Activated T-cell treated with anti-CD3 and anti-CD28 coated beads, Interleukin-2, amount 50 U/mL, for 48 hours (primary cell): Measurements from ENCODE around the gene ANP32B.
A peak's percentile ranks its signal among the peaks of the same experiment; 100 is the strongest.
"Not testable (repeated sequence)": the region's sequence is repeated elsewhere in the genome, so short reads cannot be mapped to it uniquely, and the experiment has no call there.

Experiments
- DNase-seq, 2 experiments: peaks; one replicate each; pipeline ENCODE4 v3.0.0-alpha.2; 2020

ANP32B gene

DNA sequence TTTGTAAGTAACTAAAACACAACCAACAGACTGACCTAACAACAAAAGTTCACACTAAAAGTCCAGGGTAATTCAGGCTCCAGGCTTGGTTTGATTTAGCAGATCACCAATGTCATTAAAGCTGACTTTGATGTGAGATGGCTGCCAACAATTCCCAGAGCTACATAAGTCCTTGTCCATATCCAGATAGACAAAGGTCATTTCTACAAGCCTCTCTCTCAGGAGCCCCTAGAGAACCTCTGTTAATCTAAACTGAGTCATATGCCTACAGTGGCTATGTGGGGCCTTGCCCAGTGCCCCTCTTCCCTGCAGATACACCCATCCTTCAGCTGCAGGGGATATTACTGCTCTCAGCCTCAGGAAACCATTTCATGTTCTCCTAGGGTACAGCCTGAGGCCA lies 18.2 kb upstream of the ANP32B start:
- no peak for DNase-seq

- DNase-seq, result no peak
Observed at GRCh38 chr9:97966493-97966892, 16.6 kb upstream of the ANP32B start.

GRCh38 chr9:97969014-97969413 lies 14.1 kb upstream of the ANP32B start:
- DNase-seq, result no peak

GRCh38 chr9:97970165-97970564 lies 13.0 kb upstream of the ANP32B start:
- DNase-seq, result no peak

DNA sequence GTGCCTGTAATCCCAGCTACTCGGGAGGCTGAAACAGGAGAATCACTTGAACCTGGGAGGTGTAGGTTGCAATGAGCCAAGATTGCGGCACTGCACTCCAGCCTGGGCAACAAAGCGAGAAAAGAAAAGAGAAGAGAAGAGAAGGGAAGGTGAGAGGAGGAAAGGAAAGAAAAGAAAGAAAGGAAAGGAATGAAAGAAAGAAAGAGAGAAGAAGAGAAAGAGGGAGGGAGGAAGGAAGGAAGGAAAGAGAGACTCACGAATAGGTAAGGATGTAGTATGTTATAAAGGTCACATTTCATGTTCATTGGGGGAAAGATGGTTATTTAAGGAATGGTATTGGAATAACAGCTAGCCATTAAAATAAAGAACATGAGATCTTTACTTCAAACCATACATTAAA lies 10.4 kb upstream of the ANP32B start:
- no peak for DNase-seq

GRCh38 chr9:97975376-97975775 lies 7.8 kb upstream of the ANP32B start:
- DNase-seq, result no peak

GRCh38 chr9:97976633-97977032 lies 6.5 kb upstream of the ANP32B start:
- DNase-seq, result not testable (repeated sequence)

GRCh38 chr9:97978371-97979130 lies 4.6 kb upstream of the ANP32B start:
- DNase-seq, result no peak

GRCh38 chr9:97979788-97980478 lies 3.2 kb upstream of the ANP32B start:
- no peak for DNase-seq

DNA sequence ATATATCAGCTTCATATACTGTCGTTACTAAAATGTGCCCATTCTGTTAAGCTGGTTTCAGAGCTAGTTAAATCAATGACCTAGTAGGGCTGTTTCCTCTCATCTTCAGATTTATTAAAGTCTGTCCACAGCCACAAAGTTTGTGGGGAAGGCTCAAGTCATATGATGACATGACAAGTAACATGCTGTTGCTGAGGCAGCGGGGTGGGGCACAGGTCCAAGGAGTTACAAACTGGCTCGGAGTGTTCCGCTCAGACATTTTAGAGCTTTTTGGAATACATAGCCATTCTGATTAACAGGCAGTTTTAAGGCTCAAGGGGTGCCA lies 2.7 kb upstream of the ANP32B start:
- DNase-seq, result no peak

DNA sequence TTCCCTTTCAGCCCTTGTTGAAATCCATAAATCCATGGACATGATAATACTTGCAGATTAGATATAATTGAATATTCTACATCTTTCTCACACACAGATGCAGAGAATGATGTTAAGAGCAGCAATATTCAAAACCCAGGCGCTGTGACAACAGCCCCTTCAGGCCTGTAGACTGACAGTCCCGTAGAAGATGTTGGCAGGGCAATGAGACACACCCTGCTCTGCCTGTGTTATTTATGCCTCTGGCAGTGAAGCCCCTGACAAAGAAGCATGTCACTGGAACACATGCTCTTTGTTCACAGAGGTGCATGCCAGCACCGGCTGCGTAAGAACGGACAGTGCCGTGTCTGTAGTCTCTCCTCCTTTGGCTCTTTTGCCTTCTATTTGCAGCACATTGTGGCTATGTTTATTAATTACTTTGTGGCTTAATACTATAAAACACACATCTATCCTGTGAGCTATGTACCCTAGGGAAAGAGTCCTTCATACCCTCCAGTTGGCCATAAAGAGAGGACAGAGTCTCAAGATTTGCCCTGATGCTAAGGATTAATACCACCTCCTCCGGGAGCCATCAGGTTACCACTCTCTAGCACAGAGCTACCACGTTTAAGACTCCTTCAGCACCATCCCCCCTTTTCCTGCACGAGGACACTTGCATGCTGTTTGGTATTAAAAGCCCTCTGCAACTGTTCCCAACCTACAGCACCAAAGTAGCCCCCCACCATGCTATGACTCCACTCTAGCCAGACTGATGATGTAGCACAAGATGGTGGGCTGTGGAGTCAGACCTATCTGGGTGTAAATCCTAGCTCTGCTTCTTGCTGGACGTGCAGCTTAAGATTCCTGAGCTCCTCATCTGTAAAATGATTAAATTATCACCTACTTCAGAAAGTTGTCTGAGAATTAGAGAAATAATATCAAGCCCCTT lies 2.0 kb upstream of the ANP32B start:
- DNase-seq, result no peak

DNA sequence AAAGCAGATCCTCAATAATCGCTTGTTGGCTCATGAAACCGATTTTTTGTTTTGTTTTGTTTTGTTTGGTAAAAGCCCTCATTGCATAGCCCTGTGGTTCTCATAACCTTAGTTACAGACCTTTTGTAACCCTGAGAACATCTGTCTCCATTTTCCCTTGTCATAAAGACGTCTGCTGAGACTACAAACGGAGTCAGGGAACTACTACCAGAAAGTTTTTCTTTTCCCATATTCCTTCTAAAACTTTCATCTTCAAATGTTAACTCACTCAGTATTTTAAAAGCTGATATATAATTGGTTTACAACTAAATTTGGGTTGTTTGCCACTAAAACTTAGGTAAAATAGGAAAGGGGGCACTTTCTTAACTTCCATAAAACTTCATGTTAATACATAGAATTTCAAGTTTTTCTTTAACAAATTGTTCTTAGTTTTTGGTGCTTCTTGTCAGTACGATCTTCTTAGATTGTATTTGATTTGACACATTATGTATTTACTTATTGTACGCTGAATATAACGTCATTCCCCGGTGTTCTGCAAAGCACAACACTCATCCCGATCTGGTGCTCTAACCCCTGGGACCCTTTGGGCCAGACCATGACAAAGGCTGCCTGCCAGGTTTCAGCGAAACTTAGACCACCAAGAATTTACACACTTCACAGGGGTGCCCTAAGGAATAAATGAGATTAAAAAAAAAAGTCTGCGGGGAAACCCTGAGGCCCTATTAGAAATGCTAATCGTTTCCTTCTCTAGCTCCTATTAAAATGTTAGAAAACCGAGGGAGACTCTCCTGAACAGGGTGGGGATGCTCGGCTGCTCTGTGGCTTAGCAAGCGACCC lies 1.1 kb upstream of the ANP32B start:
- DNase-seq, result no peak

DNA sequence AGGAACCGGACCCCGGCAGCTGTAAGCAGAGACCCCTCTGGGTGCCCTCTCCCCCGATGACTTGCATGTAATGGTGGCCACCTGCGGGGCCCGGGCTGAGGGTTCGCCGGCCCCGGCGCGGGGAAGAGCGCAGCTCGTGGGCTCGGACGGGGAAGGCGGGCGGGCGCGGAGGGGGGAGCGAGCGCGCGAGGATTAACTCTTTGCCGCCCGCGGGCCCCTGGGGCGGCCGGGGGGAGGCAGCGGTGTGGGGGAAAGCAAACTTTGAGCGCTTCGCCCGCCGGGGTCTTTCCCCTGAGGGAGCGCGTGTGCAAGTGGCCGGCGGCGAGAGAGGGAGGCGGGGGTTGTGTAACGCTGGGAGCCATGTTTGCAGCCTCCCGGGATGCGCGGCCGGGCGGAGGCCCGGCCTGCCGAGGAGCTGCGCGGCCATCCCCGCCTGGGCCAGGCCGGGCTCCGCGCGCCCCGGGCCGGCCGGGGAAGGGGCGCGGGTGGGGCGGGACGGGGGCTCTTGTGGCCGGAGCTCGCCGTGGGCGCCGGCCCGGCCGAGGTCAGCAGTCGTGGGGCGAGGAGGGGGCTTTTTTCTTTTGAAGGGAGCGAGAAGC lies 547 bp downstream of the ANP32B start:
- DNase-seq, result peak in 1 of 2 experiments; percentile 67

DNA sequence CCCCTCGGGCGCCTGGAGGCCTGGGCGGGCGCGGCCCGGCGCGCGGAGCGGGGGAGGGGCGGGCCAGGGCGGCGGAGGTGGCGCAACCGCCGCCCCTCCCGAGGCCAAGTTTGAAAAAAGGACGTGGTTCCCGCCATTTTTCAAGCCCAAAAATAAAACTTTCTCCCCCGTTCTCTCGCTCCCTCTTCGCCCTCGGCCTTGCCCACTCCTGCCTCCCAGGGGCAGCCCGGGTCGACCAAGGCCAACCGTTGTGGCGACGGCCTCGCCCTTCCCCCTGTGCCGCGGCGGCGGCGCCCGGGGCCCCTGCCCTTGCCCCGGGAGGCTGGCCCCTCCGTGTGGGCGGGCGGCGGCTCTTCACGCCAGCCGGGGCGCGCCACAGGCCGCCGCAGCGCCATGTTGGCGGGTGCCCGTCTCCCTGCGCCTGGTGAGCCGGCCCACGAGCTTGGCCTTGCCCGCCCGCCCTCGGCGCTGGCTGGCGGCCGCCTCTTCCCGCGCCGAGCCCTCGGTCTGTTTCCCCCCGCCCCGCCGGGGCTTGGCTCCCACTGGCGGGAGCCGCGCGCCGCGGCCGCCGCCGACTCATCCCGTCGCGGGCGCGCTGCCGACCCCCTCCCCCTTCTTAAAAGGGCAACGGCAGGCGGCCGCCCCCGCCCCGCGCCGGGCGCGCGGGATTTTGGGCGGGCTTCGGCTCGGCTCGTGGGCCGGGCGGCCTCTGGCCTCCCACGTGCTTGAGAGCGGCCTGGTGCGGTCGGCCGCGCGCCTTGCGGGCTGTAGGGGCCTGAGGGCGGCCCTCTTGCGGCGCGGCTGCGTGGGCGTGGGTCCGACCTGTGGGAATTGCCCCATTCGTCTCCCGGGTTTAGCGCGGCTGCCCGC lies 1.3 kb downstream of the ANP32B start:
- DNase-seq, result peak; percentile 87 to 89

GRCh38 chr9:97985058-97985861 lies 2.1 kb downstream of the ANP32B start:
- no peak for DNase-seq

GRCh38 chr9:97987487-97987886 lies 4.3 kb downstream of the ANP32B start:
- no peak for DNase-seq

GRCh38 chr9:97990259-97990658 lies 7.1 kb downstream of the ANP32B start:
- DNase-seq, result no peak

GRCh38 chr9:97991818-97992217 lies 8.7 kb downstream of the ANP32B start:
- DNase-seq, result no peak

DNA sequence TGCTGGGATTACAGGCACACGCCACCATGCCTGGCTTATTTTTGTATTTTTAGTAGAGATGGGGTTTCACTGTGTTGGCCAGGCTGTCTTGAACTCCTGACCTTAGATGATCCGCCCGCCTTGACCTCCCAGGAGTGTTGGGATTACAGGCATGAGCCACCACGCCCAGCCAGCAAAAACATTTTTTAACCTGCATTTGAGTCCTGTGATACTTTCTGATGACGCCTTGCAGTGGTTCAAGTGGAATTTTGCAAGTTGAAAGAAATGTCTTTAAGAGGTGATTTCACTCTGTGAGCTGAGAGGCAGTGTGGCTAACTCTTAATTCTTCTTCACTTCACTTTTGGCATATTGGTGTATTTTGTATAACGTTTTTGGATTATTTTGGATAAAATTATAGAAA lies 9.1 kb downstream of the ANP32B start:
- DNase-seq, result no peak

DNA sequence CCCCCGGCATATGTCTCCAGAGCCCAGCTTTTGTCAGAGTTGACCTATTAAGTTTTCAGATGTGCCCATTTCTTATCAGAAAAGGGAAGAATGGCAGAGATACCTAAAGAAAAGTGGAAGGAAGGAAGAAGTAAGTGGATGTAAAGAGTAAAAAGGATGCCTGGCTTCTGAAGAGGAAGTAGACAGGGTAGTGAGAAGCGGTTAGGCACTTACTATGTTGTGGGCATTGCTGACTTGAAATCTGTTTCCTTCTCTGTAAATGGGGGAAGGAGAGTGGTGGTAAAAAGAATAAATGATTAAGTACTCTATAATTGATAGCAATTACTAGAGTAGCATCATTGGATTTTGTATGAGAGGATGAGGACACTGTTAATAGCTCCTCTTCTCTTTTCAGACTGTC lies 9.9 kb downstream of the ANP32B start:
- no peak for DNase-seq
